Neural progenitor cell (in vitro differentiated cells): ENCODE data around the gene GLMP.

Experiments used
- EZH2 ChIP-seq: fragments of 200-600 bp; sonication (generic); IDR thresholded peaks from 2 replicates; pipeline ENCODE4 v1.6.1; 2017; ENCODE audit warnings: antibody characterized with exemption, mild to moderate bottlenecking, moderate library complexity
- TF ChIP-seq, protein P1 (sequence below): fragments of 200-600 bp; sonication (generic); IDR thresholded peaks from 2 replicates; pipeline ENCODE4 v1.5.1; 2017; ENCODE audit warnings: antibody characterized with exemption, mild to moderate bottlenecking

DNA sequence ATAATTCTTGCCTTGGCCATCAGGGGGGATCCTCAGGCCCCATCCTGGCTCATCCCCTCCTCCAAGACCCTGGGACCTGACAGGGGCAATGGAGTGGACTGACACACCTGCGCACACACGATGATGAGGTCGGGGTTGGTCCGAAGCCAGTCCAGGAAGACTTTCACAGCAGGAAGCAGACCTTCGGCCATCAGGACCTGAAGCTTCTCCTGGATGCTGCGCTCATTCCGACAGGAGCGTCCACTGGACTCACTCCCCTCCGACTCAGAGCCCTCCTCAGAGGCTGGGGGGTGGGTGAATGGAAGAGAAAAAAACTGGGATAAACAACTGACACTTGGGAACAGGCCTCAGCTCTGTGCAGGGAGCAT, 32.2 kb downstream of the GLMP start:
- TF ChIP-seq, protein P1, sequence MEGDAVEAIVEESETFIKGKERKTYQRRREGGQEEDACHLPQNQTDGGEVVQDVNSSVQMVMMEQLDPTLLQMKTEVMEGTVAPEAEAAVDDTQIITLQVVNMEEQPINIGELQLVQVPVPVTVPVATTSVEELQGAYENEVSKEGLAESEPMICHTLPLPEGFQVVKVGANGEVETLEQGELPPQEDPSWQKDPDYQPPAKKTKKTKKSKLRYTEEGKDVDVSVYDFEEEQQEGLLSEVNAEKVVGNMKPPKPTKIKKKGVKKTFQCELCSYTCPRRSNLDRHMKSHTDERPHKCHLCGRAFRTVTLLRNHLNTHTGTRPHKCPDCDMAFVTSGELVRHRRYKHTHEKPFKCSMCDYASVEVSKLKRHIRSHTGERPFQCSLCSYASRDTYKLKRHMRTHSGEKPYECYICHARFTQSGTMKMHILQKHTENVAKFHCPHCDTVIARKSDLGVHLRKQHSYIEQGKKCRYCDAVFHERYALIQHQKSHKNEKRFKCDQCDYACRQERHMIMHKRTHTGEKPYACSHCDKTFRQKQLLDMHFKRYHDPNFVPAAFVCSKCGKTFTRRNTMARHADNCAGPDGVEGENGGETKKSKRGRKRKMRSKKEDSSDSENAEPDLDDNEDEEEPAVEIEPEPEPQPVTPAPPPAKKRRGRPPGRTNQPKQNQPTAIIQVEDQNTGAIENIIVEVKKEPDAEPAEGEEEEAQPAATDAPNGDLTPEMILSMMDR: no peak
- TF ChIP-seq EZH2: no peak
